SK-N-SH (cell line): Measurements from ENCODE around the gene SLC6A16. TPM values are rescaled to one million over a fixed set of nuclear protein-coding genes. Genes with fewer than 3 reads are reported as not detected.

Source experiments
- CTCF ChIA-PET: fragments of 300-600, 350-600 bp; formaldehyde crosslinking; extraction: SDS; loops from one replicate; lab custom pipeline; 2021; lab: Yijun Ruan, JAX
- POLR2A ChIA-PET: fragments of 350-600 bp; sonication (Branson Sonifier 250); formaldehyde crosslinking; extraction: SDS; loops from one replicate; lab custom pipeline; 2020; ENCODE audit warnings: antibody characterized with exemption, inconsistent platforms; lab: Yijun Ruan, JAX
- DNase-seq: peaks from one replicate; pipeline ENCODE4 v3.0.0; 2012
- H2AFZ ChIP-seq: fragments of 200-600 bp; sonication (generic); 2 replicates; pipeline ENCODE4 v1.8.1; 2016; ENCODE audit warnings: antibody characterized with exemption, mild to moderate bottlenecking, low read depth
- H3F3A ChIP-seq: fragments of 200-600 bp; sonication (generic); replicated peaks from 2 replicates; pipeline ENCODE3; 2016; ENCODE audit warnings: antibody characterized with exemption, mild to moderate bottlenecking; ENCODE audit not compliant: insufficient read depth
- H3K27ac ChIP-seq, 2 experiments: fragments of 200-500 bp in 1 of 2; fragments of 200-600 bp in 1 of 2; sonication (Bioruptor generic) in 1 of 2; sonication (generic), shearing (Covaris generic) in 1 of 2; 2 replicates each; pipeline versions ENCODE4 v1.5.1 to v1.6.1; 2014 to 2016; ENCODE audit warnings: low read depth in 2 of 2, inconsistent platforms in 1 of 2, low read length in 1 of 2, mild to moderate bottlenecking in 1 of 2, mixed read lengths in 1 of 2
- H3K27me3 ChIP-seq: fragments of 200-600 bp; sonication (generic), shearing (Covaris generic); 2 replicates; pipeline ENCODE4 v1.6.1; 2016; ENCODE audit warnings: mixed run types; ENCODE audit not compliant: insufficient read depth
- H3K36me3 ChIP-seq, 2 experiments: fragments of 200-500 bp in 1 of 2; fragments of 200-600 bp in 1 of 2; sonication (Bioruptor generic) in 1 of 2; sonication (generic) in 1 of 2; replicated peaks in 1 of 2; 2 replicates each; pipeline versions ENCODE3 to v1.5.1; 2014 to 2016; ENCODE audit warnings: low read length in 1 of 2, mild to moderate bottlenecking in 1 of 2; ENCODE audit not compliant: insufficient read depth in 2 of 2, control insufficient read depth in 1 of 2
- H3K4me1 ChIP-seq, 2 experiments: fragments of 200-500 bp in 1 of 2; fragments of 200-600 bp in 1 of 2; sonication (Bioruptor generic) in 1 of 2; sonication (generic), shearing (Covaris generic) in 1 of 2; 2 replicates each; pipeline versions ENCODE4 v1.5.1 to v1.6.1; 2014 to 2016; ENCODE audit warnings: low read depth in 1 of 2, low read length in 1 of 2, mixed run types in 1 of 2; ENCODE audit not compliant: insufficient read depth in 2 of 2, control insufficient read depth in 1 of 2
- H3K4me2 ChIP-seq: fragments of 200-600 bp; sonication (generic), shearing (Covaris generic); 2 replicates; pipeline ENCODE4 v1.6.1; 2017; ENCODE audit warnings: mixed run types
- H3K4me3 ChIP-seq, 2 experiments: fragments of 200-500 bp in 1 of 2; fragments of 200-600 bp in 1 of 2; sonication (Bioruptor generic) in 1 of 2; sonication (generic), shearing (Covaris generic) in 1 of 2; 2 replicates each; pipeline versions ENCODE4 v1.5.1 to v1.8.1; 2014 to 2016; ENCODE audit warnings: low read depth in 2 of 2, inconsistent platforms in 1 of 2, low read length in 1 of 2, mild to moderate bottlenecking in 1 of 2, mixed read lengths in 1 of 2, moderate library complexity in 1 of 2
- H3K79me2 ChIP-seq: fragments of 200-600 bp; sonication (generic); 2 replicates; pipeline ENCODE4 v1.8.1; 2017; ENCODE audit warnings: mild to moderate bottlenecking; ENCODE audit not compliant: insufficient read depth
- H3K9ac ChIP-seq: fragments of 200-600 bp; sonication (generic); 2 replicates; pipeline ENCODE4 v1.6.1; 2017; ENCODE audit warnings: mixed run types
- H3K9me2 ChIP-seq: fragments of 200-600 bp; sonication (generic); 2 replicates; pipeline ENCODE4 v1.6.1; 2017; ENCODE audit warnings: mixed run types
- H3K9me3 ChIP-seq: fragments of 200-600 bp; sonication (generic); 2 replicates; pipeline ENCODE4 v1.6.1; 2017; ENCODE audit warnings: mixed run types, mild to moderate bottlenecking, moderate library complexity
- H4K20me1 ChIP-seq: fragments of 200-600 bp; sonication (generic); 2 replicates; pipeline ENCODE4 v1.6.1; 2017; ENCODE audit warnings: mild to moderate bottlenecking, mixed run types; ENCODE audit not compliant: insufficient read depth
- CHD2 ChIP-seq: fragments of 150-350 bp; IDR thresholded peaks from 2 replicates; pipeline ENCODE4 v1.6.1; 2018; ENCODE audit warnings: low read length; ENCODE audit not compliant: partially characterized antibody
- EZH2phosphoT487 ChIP-seq: fragments of 200-600 bp; sonication (generic); IDR thresholded peaks from 2 replicates; pipeline ENCODE4 v1.6.1; 2017; ENCODE audit warnings: low read depth, mixed run types, mild to moderate bottlenecking, antibody characterized with exemption, moderate library complexity, borderline replicate concordance
- JUND ChIP-seq: IDR thresholded peaks from 2 replicates; pipeline ENCODE4 v1.4.0; 2012
- MXI1 ChIP-seq: IDR thresholded peaks from 2 replicates; pipeline ENCODE4 v1.6.1; 2012; ENCODE audit warnings: mild to moderate bottlenecking, low read depth, low read length, improper control_type of control experiment
- NRF1 ChIP-seq: IDR thresholded peaks from 2 replicates; pipeline ENCODE4 v1.6.1; 2012; ENCODE audit warnings: low read depth, mild to moderate bottlenecking, low read length
- RAD21 ChIP-seq: IDR thresholded peaks from 2 replicates; pipeline ENCODE4 v1.6.1; 2012; ENCODE audit warnings: mild to moderate bottlenecking, low read length
- RXRA ChIP-seq: IDR thresholded peaks from 2 replicates; pipeline ENCODE4 v1.4.0; 2012; ENCODE audit warnings: low read depth, mild to moderate bottlenecking, borderline replicate concordance
- SIN3A ChIP-seq: IDR thresholded peaks from 2 replicates; pipeline ENCODE4 v1.6.1; 2012; ENCODE audit warnings: low read depth, mild to moderate bottlenecking, low read length, moderate library complexity, borderline replicate concordance
- SMC3 ChIP-seq: IDR thresholded peaks from 2 replicates; pipeline ENCODE4 v1.6.1; 2012; ENCODE audit warnings: low read depth, low read length, improper control_type of control experiment
- TAF1 ChIP-seq: IDR thresholded peaks from 2 replicates; pipeline ENCODE4 v1.6.1; 2012; ENCODE audit warnings: low read depth, mild to moderate bottlenecking, low read length, moderate library complexity, borderline replicate concordance
- USF2 ChIP-seq: fragments of 150-350 bp; IDR thresholded peaks from 2 replicates; pipeline ENCODE4 v1.6.1; 2017; ENCODE audit warnings: antibody characterized with exemption, low read length, low read depth, borderline replicate concordance
- WGBS: methylation state at CpG from one replicate; pipeline ENCODE4 v1.1.6; 2017; ENCODE audit warnings: low lambda C conversion rate; 5-methylcytosine and 5-hydroxymethylcytosine counted together
- polyA plus RNA-seq, 3 experiments: library from polyadenylated mRNA; depleted of rRNA; stranded (reverse); fragments of >200 nt; gene quantifications; 2 replicates each; pipeline ENCODE4 v1.2.3, GENCODE V29; 2012
- TF ChIP-seq, protein P1 (sequence below): fragments of 150-350 bp; IDR thresholded peaks from 2 replicates; pipeline ENCODE4 v1.6.1; 2016; ENCODE audit warnings: mild to moderate bottlenecking, low read depth, low read length
- TF ChIP-seq, protein P2 (sequence below): IDR thresholded peaks from 2 replicates; pipeline ENCODE4 v1.4.0; 2012; ENCODE audit warnings: low read depth

The SLC6A16 gene
- polyA plus RNA-seq, 1 of the 3 experiments (the other 2 are of a cell fraction), result 0.33 TPM

DNA sequence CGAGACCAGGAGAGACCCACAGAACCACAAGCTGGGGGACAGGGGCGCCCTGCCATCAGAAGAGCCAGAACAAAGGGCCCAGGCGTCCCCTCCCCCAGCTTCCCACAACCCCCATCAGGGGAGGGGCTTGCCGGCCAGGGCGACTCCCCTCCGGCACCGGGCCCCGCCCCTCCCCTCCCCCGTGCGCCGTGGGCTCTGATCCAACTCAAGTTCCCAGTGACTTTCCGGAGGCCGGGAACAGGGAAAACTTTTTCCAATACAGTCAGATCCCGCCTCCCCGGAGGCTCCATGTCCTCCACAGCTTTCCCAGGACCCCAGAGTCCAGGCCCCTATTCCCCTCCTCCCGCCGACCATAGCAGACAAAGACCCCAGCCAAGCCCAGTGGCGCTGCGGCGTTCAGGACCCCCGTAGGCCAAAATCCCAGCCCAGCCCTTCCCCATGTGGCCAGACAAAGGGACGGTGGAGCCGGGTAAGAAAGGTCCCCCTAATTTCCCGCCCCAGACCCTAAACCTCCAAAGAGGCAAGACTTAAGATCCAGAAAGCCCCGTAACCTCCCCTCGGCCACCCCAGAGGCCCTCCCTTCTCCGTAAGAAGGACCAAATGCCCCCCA, 36.6 kb upstream of the SLC6A16 start (continued):
- TF ChIP-seq TAF1 (peak; percentile 72; the same call in 1 of the 2 replicates), EZH2phosphoT487 (no peak), SMC3 (no peak), CHD2 (peak; percentile 90), SIN3A (0 out of 2 replicates have a peak, but pooled peaks have one; percentile 45), RAD21 (no peak), RXRA (no peak)
- TF ChIP-seq, protein P1, sequence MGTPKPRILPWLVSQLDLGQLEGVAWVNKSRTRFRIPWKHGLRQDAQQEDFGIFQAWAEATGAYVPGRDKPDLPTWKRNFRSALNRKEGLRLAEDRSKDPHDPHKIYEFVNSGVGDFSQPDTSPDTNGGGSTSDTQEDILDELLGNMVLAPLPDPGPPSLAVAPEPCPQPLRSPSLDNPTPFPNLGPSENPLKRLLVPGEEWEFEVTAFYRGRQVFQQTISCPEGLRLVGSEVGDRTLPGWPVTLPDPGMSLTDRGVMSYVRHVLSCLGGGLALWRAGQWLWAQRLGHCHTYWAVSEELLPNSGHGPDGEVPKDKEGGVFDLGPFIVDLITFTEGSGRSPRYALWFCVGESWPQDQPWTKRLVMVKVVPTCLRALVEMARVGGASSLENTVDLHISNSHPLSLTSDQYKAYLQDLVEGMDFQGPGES, result no peak
- TF ChIP-seq, protein P2, sequence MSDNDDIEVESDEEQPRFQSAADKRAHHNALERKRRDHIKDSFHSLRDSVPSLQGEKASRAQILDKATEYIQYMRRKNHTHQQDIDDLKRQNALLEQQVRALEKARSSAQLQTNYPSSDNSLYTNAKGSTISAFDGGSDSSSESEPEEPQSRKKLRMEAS, result no peak

- TF ChIP-seq NRF1, result no peak
- no peak for TF ChIP-seq MXI1
- no peak for TF ChIP-seq JUND
- TF ChIP-seq SMC3, result no peak
- no peak for TF ChIP-seq USF2
Measured at GRCh38 chr19:49359851-49360820, 35.1 kb upstream of the SLC6A16 start.

More at GRCh38 chr19:49359851-49360820, 35.1 kb upstream of the SLC6A16 start:
- Histone ChIP-seq H3K27ac (no peak overlapping the region), H3K79me2 (peaks cover 39% of the 10 kb centered on the region), H4K20me1 (no peaks in the 10 kb centered on the region), H3K4me3 (peak overlapping the region in 1 of 2 experiments; percentile 64; a peak in 1 of 4 replicates), H3K9me3 (no peaks in the 10 kb centered on the region), H3K36me3 (peaks cover 4 to 30% of the 10 kb centered on the region in 2 experiments), H3K27me3 (no peaks in the 10 kb centered on the region), H3K9ac (peak overlapping the region; percentile 99; the same call in 1 of the 2 replicates), H3K4me1 (no peaks in the 10 kb centered on the region; a peak in 1 of 4 replicates), H2AFZ (no peak overlapping the region), H3K9me2 (no peaks in the 10 kb centered on the region), H3F3A (peaks cover 4% of the 10 kb centered on the region), H3K4me2 (0 out of 2 replicates have a peak overlapping the region, but pooled peaks have one; percentile 0)
- CTCF ChIA-PET, result no interaction called here
- WGBS, result 94% methylated on average over 17 of the region's 17 CpGs
- no peak for DNase-seq
- POLR2A ChIA-PET, result interaction anchor here (0.6 kb wide), 1 partner anchor 16 kb away, joined by 3 read pairs; no protein-coding TSS in a partner anchor
